Liver (tissue), 9 donors: ENCODE results near the gene IGHMBP2. TPM values are rescaled to one million over a fixed set of nuclear protein-coding genes. Genes with fewer than 3 reads are reported as not detected.

Source experiments
- DNase-seq: peaks from one replicate; pipeline ENCODE4 v3.0.0-alpha.2; 2017; ENCODE audit warnings: low spot score
- H3K27ac ChIP-seq, 2 donors: one replicate each; pipeline ENCODE4 v1.7.0; 2013; ENCODE audit warnings: inconsistent platforms in 2 of 2, low read length in 2 of 2, control low read depth in 1 of 2, low read depth in 1 of 2, mild to moderate bottlenecking in 1 of 2
- H3K27me3 ChIP-seq, 4 donors: one replicate each; pipeline versions ENCODE4 v1.6.1 to v1.7.0; 2013; ENCODE audit warnings: low read length in 3 of 4, inconsistent platforms in 1 of 4, mild to moderate bottlenecking in 1 of 4, moderate library complexity in 1 of 4; ENCODE audit not compliant: control insufficient read depth in 4 of 4, insufficient read depth in 4 of 4
- H3K36me3 ChIP-seq, 4 donors: one replicate each; pipeline versions ENCODE4 v1.6.1 to v1.7.0; 2013; ENCODE audit warnings: low read length in 3 of 4, mild to moderate bottlenecking in 3 of 4, low read depth in 1 of 4, moderate library complexity in 1 of 4; ENCODE audit not compliant: control insufficient read depth in 4 of 4, insufficient read depth in 3 of 4
- H3K4me1 ChIP-seq, 4 donors: one replicate each; pipeline versions ENCODE4 v1.6.1 to v1.7.0; 2013; ENCODE audit warnings: low read length in 3 of 4, mild to moderate bottlenecking in 3 of 4, moderate library complexity in 1 of 4; ENCODE audit not compliant: control insufficient read depth in 4 of 4, insufficient read depth in 4 of 4
- H3K4me3 ChIP-seq, 3 donors: one replicate each; pipeline versions ENCODE4 v1.6.1 to v1.7.0; 2013; ENCODE audit warnings: low read length in 3 of 3, control low read depth in 1 of 3, low read depth in 1 of 3, mild to moderate bottlenecking in 1 of 3
- H3K9ac ChIP-seq, 2 donors: one replicate each; pipeline ENCODE4 v1.7.0; 2013; ENCODE audit warnings: low read length in 2 of 2, mild to moderate bottlenecking in 2 of 2, moderate library complexity in 2 of 2, control low read depth in 1 of 2, low read depth in 1 of 2
- H3K9me3 ChIP-seq, 4 donors: one replicate each; pipeline versions ENCODE4 v1.6.1 to v1.7.0; 2013; ENCODE audit warnings: low read length in 3 of 4; ENCODE audit not compliant: control insufficient read depth in 4 of 4
- ATF3 ChIP-seq: IDR thresholded peaks from 2 replicates; pipeline ENCODE4 v1.6.1; 2016; ENCODE audit warnings: antibody characterized with exemption
- EGR1 ChIP-seq, 2 donors: IDR thresholded peaks; 2 replicates each; pipeline ENCODE4 v1.6.1; 2016 to 2018; ENCODE audit warnings: antibody characterized with exemption in 2 of 2, low read depth in 2 of 2
- FOXA1 ChIP-seq: IDR thresholded peaks from 2 replicates; pipeline ENCODE4 v1.6.1; 2016; ENCODE audit warnings: antibody characterized with exemption
- FOXA2 ChIP-seq: IDR thresholded peaks from 2 replicates; pipeline ENCODE4 v1.6.1; 2016; ENCODE audit warnings: antibody characterized with exemption
- GABPA ChIP-seq, 2 donors: IDR thresholded peaks in 1 of 2; conservative IDR thresholded peaks in 1 of 2; 2 replicates each; pipeline ENCODE4 v1.6.1; 2016; ENCODE audit warnings: antibody characterized with exemption in 2 of 2, mild to moderate bottlenecking in 1 of 2, moderate library complexity in 1 of 2
- HNF4A ChIP-seq, 2 donors: conservative IDR thresholded peaks; 2 replicates each; pipeline ENCODE4 v1.6.1; 2016; ENCODE audit warnings: antibody characterized with exemption in 2 of 2, mild to moderate bottlenecking in 2 of 2
- JUND ChIP-seq, 2 donors: IDR thresholded peaks; 2 replicates each; pipeline ENCODE4 v1.6.1; 2016; ENCODE audit warnings: antibody characterized with exemption in 2 of 2
- MAX ChIP-seq: IDR thresholded peaks from 2 replicates; pipeline ENCODE4 v1.6.1; 2016; ENCODE audit warnings: antibody characterized with exemption
- RAD21 ChIP-seq, 2 donors: IDR thresholded peaks; 2 replicates each; pipeline ENCODE4 v1.6.1; 2016; ENCODE audit warnings: antibody characterized with exemption in 2 of 2, mild to moderate bottlenecking in 2 of 2
- REST ChIP-seq: IDR thresholded peaks from 2 replicates; pipeline ENCODE4 v1.6.1; 2016; ENCODE audit warnings: antibody characterized with exemption, mild to moderate bottlenecking
- SP1 ChIP-seq: IDR thresholded peaks from 2 replicates; pipeline ENCODE4 v1.6.1; 2018; ENCODE audit warnings: antibody characterized with exemption, mild to moderate bottlenecking
- WGBS: extraction: QIAGEN DNeasy Blood & Tissue Kit; methylation state at CpG from one replicate; pipeline ENCODE4 v1.1.7; 2013; 5-methylcytosine and 5-hydroxymethylcytosine counted together
- polyA plus RNA-seq, 2 donors: library from polyadenylated mRNA; stranded (reverse) in 1 of 2; unstranded in 1 of 2; fragments of 200-250 nt in 1 of 2; fragments of >200 nt in 1 of 2; fragmentation: Nextera tagmentation in 1 of 2; extraction: Ambion mirVana in 1 of 2; gene quantifications; one replicate each; pipeline versions ENCODE4 v1.2.1 to v1.2.3, GENCODE V29; 2013 to 2015
- total RNA-seq, 2 donors: library from RNA; depleted of rRNA; stranded (reverse); fragments of >200 nt; gene quantifications; one replicate each; pipeline ENCODE4 v1.2.3, GENCODE V29; 2014
- donor health status: healthy.
- donor health status: healthy.
- donor health status: healthy.
- donor health status: healthy.
- donor health status: healthy.

IGHMBP2 gene
- total and polyA plus RNA-seq, 4 donors = 5.7 to 14.0 (median 7.0) TPM

GRCh38 chr11:68900835-68901381, 2.8 kb upstream of the IGHMBP2 start:
- TF ChIP-seq FOXA1 (no peak), RAD21 (IDR thresholded peaks at IDR 0.05) (no peak), EGR1 (IDR thresholded peaks at IDR 0.05; ENCODE audit: low read depth in 2 of 2) (no peak), ATF3 (no peak), SP1 (no peak), REST (no peak)
- WGBS = 93% methylated on average over 9 of the region's 9 CpGs
- H3K27ac ChIP-seq = no peak overlapping the region

GRCh38 chr11:68904248-68904847, 657 bp downstream of the IGHMBP2 start:
- H3K27me3 ChIP-seq = no peaks in the 10 kb centered on the region
- no peaks in the 10 kb centered on the region for H3K9me3 ChIP-seq
- H3K4me3 ChIP-seq = peak overlapping the region; percentile 80 to 94 (median 93)
- peaks cover 4 to 30% (median 24%) of the 10 kb centered on the region in 4 donors for H3K4me1 ChIP-seq
- peaks cover 0 to 22% (median 13%) of the 10 kb centered on the region in 4 donors for H3K36me3 ChIP-seq
- H3K9ac ChIP-seq = peak overlapping the region; percentile 10 to 96
- peak overlapping the region; percentile 78 to 83 for H3K27ac ChIP-seq
- 2% methylated on average over 24 of the region's 24 CpGs for WGBS
- peak; percentile 65 for DNase-seq
- TF ChIP-seq ATF3 (no peak), MAX (no peak), SP1 (no peak), GABPA (IDR thresholded peaks at IDR 0.05 in 1 of 2, conservative IDR thresholded peaks at IDR 0.05 in 1 of 2) (no peak)

More at GRCh38 chr11:68900835-68901381, 2.8 kb upstream of the IGHMBP2 start:
- Histone ChIP-seq H3K4me3 (no peak overlapping the region), H3K4me1 (peaks cover 4 to 26% (median 21%) of the 10 kb centered on the region in 4 donors), H3K9me3 (no peaks in the 10 kb centered on the region), H3K27me3 (no peaks in the 10 kb centered on the region), H3K9ac (no peak overlapping the region), H3K36me3 (peaks cover 4 to 37% (median 20%) of the 10 kb centered on the region in 4 donors)
- no peak for DNase-seq

- Histone ChIP-seq H3K36me3 (peaks cover 0 to 23% (median 18%) of the 10 kb centered on the region in 4 donors), H3K4me3 (peak overlapping the region in 1 of 3 donors; percentile 5), H3K4me1 (peaks cover 4 to 30% (median 24%) of the 10 kb centered on the region in 4 donors), H3K9me3 (no peaks in the 10 kb centered on the region), H3K27me3 (no peaks in the 10 kb centered on the region), H3K27ac (no peak overlapping the region), H3K9ac (peak overlapping the region in 1 of 2 donors; percentile 11)
- DNase-seq = no peak
- 55% methylated on average over 23 of the region's 23 CpGs for WGBS
- TF ChIP-seq HNF4A (conservative IDR thresholded peaks at IDR 0.05) (peak; percentile 24 to 37), FOXA2 (no peak), ATF3 (no peak), FOXA1 (no peak), JUND (IDR thresholded peaks at IDR 0.05) (no peak), MAX (no peak), REST (no peak)
Measured at GRCh38 chr11:68905421-68906360, 2.0 kb downstream of the IGHMBP2 start.
